MCF 10A (cell line): Measurements from ENCODE around the gene ACOD1. TPM values are rescaled to one million over a fixed set of nuclear protein-coding genes. Genes with fewer than 3 reads are reported as not detected.
"Not testable (repeated sequence)": the region's sequence is repeated elsewhere in the genome, so short reads cannot be mapped to it uniquely, and the experiment has no call there.

Experiments used
- BruUV-seq: library from RNA; stranded (reverse); fragments of 400-500 nt; replicated peaks from 2 replicates; lab custom pipeline; 2021; lab: Mats Ljungman, UMichigan
- CTCF ChIA-PET: fragments of 300-600 bp; sonication (Branson Sonifier 250); formaldehyde crosslinking; extraction: SDS; loops from one replicate; lab custom pipeline; 2021; ENCODE audit warnings: antibody characterized with exemption, inconsistent platforms; lab: Yijun Ruan, JAX
- POLR2A ChIA-PET: fragments of 300-600, 350-650 bp; sonication (Branson Sonifier 250); formaldehyde crosslinking; extraction: SDS; loops from one replicate; lab custom pipeline; 2020; ENCODE audit warnings: antibody characterized with exemption, inconsistent platforms; lab: Yijun Ruan, JAX
- DNase-seq: peaks from one replicate; pipeline ENCODE4 v3.0.0-alpha.2; 2018; ENCODE audit not compliant: unreplicated experiment
- H3K27ac Mint-ChIP-seq: one replicate; pipeline ENCODE4 v1.8.0; 2022; ENCODE audit warnings: mild to moderate bottlenecking, low read depth, mixed read lengths; ENCODE audit not compliant: unreplicated experiment
- H3K27me3 Mint-ChIP-seq: one replicate; pipeline ENCODE4 v1.8.0; 2022; ENCODE audit warnings: mixed read lengths; ENCODE audit not compliant: insufficient read depth, unreplicated experiment
- H3K36me3 Mint-ChIP-seq: one replicate; pipeline ENCODE4 v1.8.0; 2022; ENCODE audit warnings: mild to moderate bottlenecking, moderate library complexity, mixed read lengths; ENCODE audit not compliant: insufficient read depth, unreplicated experiment
- H3K4me1 Mint-ChIP-seq: one replicate; pipeline ENCODE4 v1.8.0; 2022; ENCODE audit warnings: mixed read lengths; ENCODE audit not compliant: insufficient read depth, unreplicated experiment
- H3K4me3 Mint-ChIP-seq: one replicate; pipeline ENCODE4 v1.8.0; 2022; ENCODE audit warnings: mild to moderate bottlenecking, moderate library complexity, mixed read lengths; ENCODE audit not compliant: unreplicated experiment
- H3K9me3 Mint-ChIP-seq: one replicate; pipeline ENCODE4 v1.8.0; 2022; ENCODE audit warnings: mixed read lengths; ENCODE audit not compliant: unreplicated experiment
- CTCF ChIP-seq: fragments of 200-600 bp; IDR thresholded peaks from one replicate; pipeline ENCODE4 v1.8.0; 2022; ENCODE audit warnings: antibody characterized with exemption, mild to moderate bottlenecking; ENCODE audit not compliant: unreplicated experiment
- intact Hi-C: fragments of 100-400 bp; cut with micrococcal nuclease; formaldehyde crosslinking; loops from 2 replicates; pipeline ENCODE4 v1.14.1; 2022
- total RNA-seq: library from RNA; stranded (reverse); gene quantifications from 2 replicates; pipeline ENCODE4 v1.2.3, GENCODE V29; 2022

ACOD1 gene
- total RNA-seq, 1 experiment from 2014 or later = not detected

- Mint-ChIP-seq H3K9me3 (no peaks in the 10 kb centered on the region), H3K36me3 (peaks cover 5% of the 10 kb centered on the region), H3K27ac (no peak overlapping the region), H3K4me3 (no peak overlapping the region), H3K27me3 (no peaks in the 10 kb centered on the region), H3K4me1 (peaks cover 8% of the 10 kb centered on the region)
- POLR2A ChIA-PET = no interaction called here
- DNase-seq = no peak
- intact Hi-C loops = no loop called here
- no TSS peak for BruUV-seq
- TF ChIP-seq CTCF = no peak
- CTCF ChIA-PET = interaction anchor here (0.6 to 1.2 kb wide), 4 partner anchors 12 to 1043 kb away, joined by 3 to 4 read pairs (median 3); no protein-coding TSS in a partner anchor
Observed at GRCh38 chr13:76912476-76912875, 35.8 kb upstream of the ACOD1 start.

GRCh38 chr13:76913898-76914297 is 34.4 kb upstream of the ACOD1 start:
- intact Hi-C loops = no loop called here
- peaks cover 8% of the 10 kb centered on the region for H3K36me3 Mint-ChIP-seq
- POLR2A ChIA-PET = interaction anchor here (1.8 kb wide), 1 partner anchor 78 kb away, joined by 6 read pairs; the partner anchor contains the start of gene CLN5
- no TSS peak for BruUV-seq
- H3K4me3 Mint-ChIP-seq = no peak overlapping the region
- peaks cover 19% of the 10 kb centered on the region for H3K4me1 Mint-ChIP-seq
- H3K9me3 Mint-ChIP-seq = no peaks in the 10 kb centered on the region
- CTCF ChIA-PET = interaction anchor here (0.6 to 1.9 kb wide), 4 partner anchors 11 to 1209 kb away, joined by 3 to 8 read pairs (median 3); no protein-coding TSS in a partner anchor
- TF ChIP-seq CTCF = no peak
- no peaks in the 10 kb centered on the region for H3K27me3 Mint-ChIP-seq
- DNase-seq = no peak
- no peak overlapping the region for H3K27ac Mint-ChIP-seq

- no TSS peak for BruUV-seq
- ChIA-PET CTCF (interaction anchor here (0.7 to 3.5 kb wide), 7 partner anchors 13 to 1221 kb away, joined by 3 to 16 read pairs (median 4); no protein-coding TSS in a partner anchor), POLR2A (interaction anchor here (1.1 to 1.6 kb wide), 6 partner anchors 10 to 75 kb away, joined by 4 to 13 read pairs (median 8); partner anchors contain the start of gene CLN5)
- H3K36me3 Mint-ChIP-seq = peaks cover 8% of the 10 kb centered on the region
- no peak overlapping the region for H3K4me3 Mint-ChIP-seq
- intact Hi-C loops = no loop called here
- no peaks in the 10 kb centered on the region for H3K27me3 Mint-ChIP-seq
- peak overlapping the region; percentile 91 for H3K27ac Mint-ChIP-seq
- H3K4me1 Mint-ChIP-seq = peaks cover 19% of the 10 kb centered on the region
- H3K9me3 Mint-ChIP-seq = no peaks in the 10 kb centered on the region
- DNase-seq = peak; percentile 46
- TF ChIP-seq CTCF = no peak
Observed at GRCh38 chr13:76917095-76917494, 31.2 kb upstream of the ACOD1 start.

- H3K9me3 Mint-ChIP-seq, H3K36me3 Mint-ChIP-seq, H3K27me3 Mint-ChIP-seq, BruUV-seq, intact Hi-C loops, H3K4me3 Mint-ChIP-seq: not testable (repeated sequence)
- H3K4me1 Mint-ChIP-seq = peaks cover 19% of the 10 kb centered on the region
- H3K27ac Mint-ChIP-seq = peak overlapping the region; percentile 91
- peak; percentile 88 for DNase-seq
- ChIA-PET CTCF (interaction anchor here (0.6 to 3.5 kb wide), 14 partner anchors 9 to 1222 kb away, joined by 3 to 16 read pairs (median 4); no protein-coding TSS in a partner anchor), POLR2A (interaction anchor here (0.7 to 1.6 kb wide), 10 partner anchors 9 to 1544 kb away, joined by 3 to 13 read pairs (median 6); partner anchors contain the start of gene CLN5)
Observed at GRCh38 chr13:76917755-76918481, 30.4 kb upstream of the ACOD1 start.
